GM23248 (cell line): ENCODE measurements around the gene TFEB.

Experiments
- EZH2 ChIP-seq: fragments of 200-600 bp; sonication (generic); IDR thresholded peaks from 2 replicates; pipeline ENCODE4 v1.6.1; 2018; ENCODE audit warnings: antibody characterized with exemption, mild to moderate bottlenecking; ENCODE audit not compliant: insufficient read depth, poor library complexity, severe bottlenecking
- EZH2phosphoT487 ChIP-seq: fragments of 200-600 bp; sonication (generic); IDR thresholded peaks from 2 replicates; pipeline ENCODE4 v1.6.1; 2018; ENCODE audit warnings: antibody characterized with exemption, moderate library complexity, mild to moderate bottlenecking, low read depth; ENCODE audit not compliant: insufficient read depth

- TF ChIP-seq EZH2phosphoT487 (no peak), EZH2 (no peak)
Measured at GRCh38 chr6:41697861-41698781, 37.3 kb downstream of the TFEB start.
